HEK293 (cell line): Measurements from ENCODE around the gene SPRN.
"Not testable (repeated sequence)": the region's sequence is repeated elsewhere in the genome, so short reads cannot be mapped to it uniquely, and the experiment has no call there.

Source experiments
- CTCF ChIA-PET: fragments of 350-600 bp; formaldehyde crosslinking; extraction: SDS; loops from one replicate; lab custom pipeline; 2021; ENCODE audit warnings: antibody characterized with exemption; lab: Yijun Ruan, JAX
- POLR2A ChIA-PET: fragments of 300-600 bp; formaldehyde crosslinking; extraction: SDS; loops from one replicate; lab custom pipeline; 2020; ENCODE audit warnings: antibody characterized with exemption, inconsistent platforms; lab: Yijun Ruan, JAX
- H3K27ac ChIP-seq: fragments of 200-500 bp; sonication (Bioruptor generic); 2 replicates; pipeline ENCODE4 v1.5.1; 2014; ENCODE audit warnings: low read depth, low read length, control low read depth, inconsistent platforms; ENCODE audit errors: extremely low read depth
- H3K36me3 ChIP-seq, 2 experiments: fragments of 200-500 bp in 1 of 2; sonication (Bioruptor generic) in 1 of 2; 1 replicate in 1 of 2; 2 replicates in 1 of 2; pipeline ENCODE4 v1.5.1; 2014 to 2017; ENCODE audit warnings: inconsistent platforms in 2 of 2, low read length in 2 of 2; ENCODE audit not compliant: control insufficient read depth in 2 of 2, insufficient read depth in 1 of 2
- H3K4me1 ChIP-seq: fragments of 200-500 bp; sonication (Bioruptor generic); 2 replicates; pipeline ENCODE4 v1.5.1; 2014; ENCODE audit warnings: mild to moderate bottlenecking, low read length, inconsistent platforms; ENCODE audit not compliant: control insufficient read depth, insufficient read depth
- H3K4me3 ChIP-seq: 2 replicates; pipeline ENCODE4 v1.5.1; 2011; ENCODE audit warnings: low read depth, mild to moderate bottlenecking, control low read depth, low read length, moderate library complexity
- H3K9me3 ChIP-seq: fragments of 200-500 bp; sonication (Bioruptor generic); 2 replicates; pipeline ENCODE4 v1.5.1; 2014; ENCODE audit warnings: low read depth, low read length, inconsistent platforms; ENCODE audit not compliant: control insufficient read depth, insufficient read depth
- GFI1B ChIP-seq: fragments of 450-650 bp; formaldehyde crosslinking; IDR thresholded peaks from 2 replicates; pipeline ENCODE4 v1.5.1; 2016; ENCODE audit warnings: missing biosample characterization, missing genetic modification characterization
- GLI4 ChIP-seq: fragments of 450-650 bp; formaldehyde crosslinking; IDR thresholded peaks from 2 replicates; pipeline ENCODE4 v1.5.1; 2016; ENCODE audit warnings: missing biosample characterization, missing genetic modification characterization
- KLF9 ChIP-seq: fragments of 450-650 bp; formaldehyde crosslinking; IDR thresholded peaks from 2 replicates; pipeline ENCODE4 v1.5.1; 2016; ENCODE audit warnings: missing biosample characterization, missing genetic modification characterization, low read depth
- OSR2 ChIP-seq: fragments of 450-650 bp; formaldehyde crosslinking; IDR thresholded peaks from 2 replicates; pipeline ENCODE4 v1.5.1; 2016; ENCODE audit warnings: missing biosample characterization, missing genetic modification characterization
- REPIN1 ChIP-seq: fragments of 450-650 bp; formaldehyde crosslinking; IDR thresholded peaks from 2 replicates; pipeline ENCODE4 v1.5.1; 2017; ENCODE audit warnings: missing biosample characterization, missing genetic modification characterization, low read depth
- SCRT2 ChIP-seq: fragments of 450-650 bp; formaldehyde crosslinking; IDR thresholded peaks from 2 replicates; pipeline ENCODE4 v1.5.1; 2016; ENCODE audit warnings: missing biosample characterization, missing genetic modification characterization
- ZBTB48 ChIP-seq: fragments of 450-650 bp; formaldehyde crosslinking; IDR thresholded peaks from 2 replicates; pipeline ENCODE4 v1.5.1; 2016; ENCODE audit warnings: missing biosample characterization, missing genetic modification characterization
- ZNF132 ChIP-seq: fragments of 450-650 bp; formaldehyde crosslinking; IDR thresholded peaks from 2 replicates; pipeline ENCODE4 v1.5.1; 2017; ENCODE audit warnings: missing biosample characterization, missing genetic modification characterization, borderline replicate concordance
- ZNF174 ChIP-seq: fragments of 450-650 bp; formaldehyde crosslinking; IDR thresholded peaks from 2 replicates; pipeline ENCODE4 v1.5.0; 2017; ENCODE audit warnings: missing biosample characterization, mild to moderate bottlenecking, missing genetic modification characterization
- ZNF266 ChIP-seq: fragments of 450-650 bp; formaldehyde crosslinking; IDR thresholded peaks from 2 replicates; pipeline ENCODE4 v1.5.1; 2016; ENCODE audit warnings: missing biosample characterization, missing genetic modification characterization, low read depth
- ZNF529 ChIP-seq: fragments of 450-650 bp; formaldehyde crosslinking; IDR thresholded peaks from 2 replicates; pipeline ENCODE4 v1.5.1; 2017; ENCODE audit warnings: missing genetic modification characterization, missing biosample characterization; ENCODE audit not compliant: insufficient replicate concordance
- ZNF623 ChIP-seq: fragments of 450-650 bp; formaldehyde crosslinking; IDR thresholded peaks from 2 replicates; pipeline ENCODE4 v1.5.1; 2016; ENCODE audit warnings: missing biosample characterization, missing genetic modification characterization
- ZNF654 ChIP-seq: fragments of 450-650 bp; formaldehyde crosslinking; IDR thresholded peaks from 2 replicates; pipeline ENCODE4 v1.5.1; 2016; ENCODE audit warnings: low read depth, missing biosample characterization, missing genetic modification characterization
- ZNF843 ChIP-seq: fragments of 450-650 bp; formaldehyde crosslinking; IDR thresholded peaks from 2 replicates; pipeline ENCODE4 v1.5.1; 2016; ENCODE audit warnings: missing biosample characterization, missing genetic modification characterization
- ZSCAN16 ChIP-seq: fragments of 450-650 bp; formaldehyde crosslinking; IDR thresholded peaks from 2 replicates; pipeline ENCODE4 v1.5.1; 2016; ENCODE audit warnings: missing biosample characterization, missing genetic modification characterization
- TF ChIP-seq, protein P1 (sequence below): fragments of 450-650 bp; formaldehyde crosslinking; IDR thresholded peaks from 2 replicates; pipeline ENCODE4 v1.5.1; 2016; ENCODE audit warnings: missing biosample characterization, missing genetic modification characterization
- TF ChIP-seq, protein P2 (sequence below): fragments of 450-650 bp; formaldehyde crosslinking; IDR thresholded peaks from 2 replicates; pipeline ENCODE4 v1.5.1; 2016; ENCODE audit warnings: missing biosample characterization, missing genetic modification characterization
- TF ChIP-seq, protein P3 (sequence below): fragments of 450-650 bp; formaldehyde crosslinking; IDR thresholded peaks from 2 replicates; pipeline ENCODE4 v1.5.1; 2016; ENCODE audit warnings: missing biosample characterization, missing genetic modification characterization
- TF ChIP-seq, protein P4 (sequence below): fragments of 450-650 bp; formaldehyde crosslinking; optimal IDR thresholded peaks from 2 replicates; pipeline ENCODE3; 2016; ENCODE audit warnings: missing biosample characterization, mild to moderate bottlenecking, missing genetic modification characterization
- TF ChIP-seq, protein P5 (sequence below): fragments of 450-650 bp; formaldehyde crosslinking; IDR thresholded peaks from 2 replicates; pipeline ENCODE4 v1.5.1; 2016; ENCODE audit warnings: missing biosample characterization, missing genetic modification characterization

The SPRN gene

DNA sequence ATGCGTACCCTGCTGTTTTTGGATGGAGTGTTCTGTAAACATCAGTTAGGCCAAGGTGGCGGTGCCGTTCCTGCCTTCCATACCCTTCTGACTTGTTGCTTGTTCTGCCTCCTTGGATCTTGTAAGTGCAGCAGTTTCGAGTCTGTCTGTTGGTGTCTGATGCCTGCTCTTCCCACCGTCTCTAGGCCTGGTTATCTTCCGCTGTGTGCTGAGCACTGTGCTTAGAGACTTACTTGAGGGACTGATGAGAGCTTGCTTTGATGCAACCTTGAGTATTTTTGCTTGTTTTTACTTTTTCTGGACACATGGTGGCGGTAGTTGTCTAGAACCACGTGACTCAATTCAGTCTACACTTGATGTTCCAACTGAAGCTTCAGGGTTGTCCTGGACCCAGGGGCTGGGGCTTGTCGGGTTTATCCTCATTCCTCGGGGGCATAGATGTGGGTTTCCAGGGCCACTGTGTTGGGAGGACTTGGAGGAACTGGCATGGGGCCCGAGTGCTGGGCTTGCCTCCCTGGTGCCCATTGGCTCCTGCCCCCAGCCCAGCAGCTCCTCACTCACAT, 14.4 kb upstream of the SPRN start (continued):
- TF ChIP-seq ZNF174 (tag by site-specific recombination), result no peak
- TF ChIP-seq KLF9, result no peak
- peak; percentile 64; the same call in 1 of the 2 replicates for TF ChIP-seq SCRT2
- TF ChIP-seq, protein P1, sequence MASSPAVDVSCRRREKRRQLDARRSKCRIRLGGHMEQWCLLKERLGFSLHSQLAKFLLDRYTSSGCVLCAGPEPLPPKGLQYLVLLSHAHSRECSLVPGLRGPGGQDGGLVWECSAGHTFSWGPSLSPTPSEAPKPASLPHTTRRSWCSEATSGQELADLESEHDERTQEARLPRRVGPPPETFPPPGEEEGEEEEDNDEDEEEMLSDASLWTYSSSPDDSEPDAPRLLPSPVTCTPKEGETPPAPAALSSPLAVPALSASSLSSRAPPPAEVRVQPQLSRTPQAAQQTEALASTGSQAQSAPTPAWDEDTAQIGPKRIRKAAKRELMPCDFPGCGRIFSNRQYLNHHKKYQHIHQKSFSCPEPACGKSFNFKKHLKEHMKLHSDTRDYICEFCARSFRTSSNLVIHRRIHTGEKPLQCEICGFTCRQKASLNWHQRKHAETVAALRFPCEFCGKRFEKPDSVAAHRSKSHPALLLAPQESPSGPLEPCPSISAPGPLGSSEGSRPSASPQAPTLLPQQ (tag by site-specific recombination), result no peak
- TF ChIP-seq GFI1B (tag by site-specific recombination), result no peak
- TF ChIP-seq ZBTB48 (tag by site-specific recombination), result no peak
- TF ChIP-seq, protein P2, sequence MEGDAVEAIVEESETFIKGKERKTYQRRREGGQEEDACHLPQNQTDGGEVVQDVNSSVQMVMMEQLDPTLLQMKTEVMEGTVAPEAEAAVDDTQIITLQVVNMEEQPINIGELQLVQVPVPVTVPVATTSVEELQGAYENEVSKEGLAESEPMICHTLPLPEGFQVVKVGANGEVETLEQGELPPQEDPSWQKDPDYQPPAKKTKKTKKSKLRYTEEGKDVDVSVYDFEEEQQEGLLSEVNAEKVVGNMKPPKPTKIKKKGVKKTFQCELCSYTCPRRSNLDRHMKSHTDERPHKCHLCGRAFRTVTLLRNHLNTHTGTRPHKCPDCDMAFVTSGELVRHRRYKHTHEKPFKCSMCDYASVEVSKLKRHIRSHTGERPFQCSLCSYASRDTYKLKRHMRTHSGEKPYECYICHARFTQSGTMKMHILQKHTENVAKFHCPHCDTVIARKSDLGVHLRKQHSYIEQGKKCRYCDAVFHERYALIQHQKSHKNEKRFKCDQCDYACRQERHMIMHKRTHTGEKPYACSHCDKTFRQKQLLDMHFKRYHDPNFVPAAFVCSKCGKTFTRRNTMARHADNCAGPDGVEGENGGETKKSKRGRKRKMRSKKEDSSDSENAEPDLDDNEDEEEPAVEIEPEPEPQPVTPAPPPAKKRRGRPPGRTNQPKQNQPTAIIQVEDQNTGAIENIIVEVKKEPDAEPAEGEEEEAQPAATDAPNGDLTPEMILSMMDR (tag by site-specific recombination), result peak; percentile 33; the same call in 1 of the 2 replicates
- TF ChIP-seq, protein P3, sequence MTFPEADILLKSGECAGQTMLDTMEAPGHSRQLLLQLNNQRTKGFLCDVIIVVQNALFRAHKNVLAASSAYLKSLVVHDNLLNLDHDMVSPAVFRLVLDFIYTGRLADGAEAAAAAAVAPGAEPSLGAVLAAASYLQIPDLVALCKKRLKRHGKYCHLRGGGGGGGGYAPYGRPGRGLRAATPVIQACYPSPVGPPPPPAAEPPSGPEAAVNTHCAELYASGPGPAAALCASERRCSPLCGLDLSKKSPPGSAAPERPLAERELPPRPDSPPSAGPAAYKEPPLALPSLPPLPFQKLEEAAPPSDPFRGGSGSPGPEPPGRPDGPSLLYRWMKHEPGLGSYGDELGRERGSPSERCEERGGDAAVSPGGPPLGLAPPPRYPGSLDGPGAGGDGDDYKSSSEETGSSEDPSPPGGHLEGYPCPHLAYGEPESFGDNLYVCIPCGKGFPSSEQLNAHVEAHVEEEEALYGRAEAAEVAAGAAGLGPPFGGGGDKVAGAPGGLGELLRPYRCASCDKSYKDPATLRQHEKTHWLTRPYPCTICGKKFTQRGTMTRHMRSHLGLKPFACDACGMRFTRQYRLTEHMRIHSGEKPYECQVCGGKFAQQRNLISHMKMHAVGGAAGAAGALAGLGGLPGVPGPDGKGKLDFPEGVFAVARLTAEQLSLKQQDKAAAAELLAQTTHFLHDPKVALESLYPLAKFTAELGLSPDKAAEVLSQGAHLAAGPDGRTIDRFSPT (tag by site-specific recombination), result no peak
- TF ChIP-seq ZSCAN16 (tag by site-specific recombination), result peak; percentile 86
- TF ChIP-seq GLI4 (tag by site-specific recombination), result no peak
- no peak for TF ChIP-seq ZNF266
- no peak for TF ChIP-seq REPIN1
- TF ChIP-seq OSR2 (tag by site-specific recombination), result no peak
- peak; percentile 7; the same call in 1 of the 2 replicates for TF ChIP-seq ZNF654 (tag by site-specific recombination)
- TF ChIP-seq, protein P4, sequence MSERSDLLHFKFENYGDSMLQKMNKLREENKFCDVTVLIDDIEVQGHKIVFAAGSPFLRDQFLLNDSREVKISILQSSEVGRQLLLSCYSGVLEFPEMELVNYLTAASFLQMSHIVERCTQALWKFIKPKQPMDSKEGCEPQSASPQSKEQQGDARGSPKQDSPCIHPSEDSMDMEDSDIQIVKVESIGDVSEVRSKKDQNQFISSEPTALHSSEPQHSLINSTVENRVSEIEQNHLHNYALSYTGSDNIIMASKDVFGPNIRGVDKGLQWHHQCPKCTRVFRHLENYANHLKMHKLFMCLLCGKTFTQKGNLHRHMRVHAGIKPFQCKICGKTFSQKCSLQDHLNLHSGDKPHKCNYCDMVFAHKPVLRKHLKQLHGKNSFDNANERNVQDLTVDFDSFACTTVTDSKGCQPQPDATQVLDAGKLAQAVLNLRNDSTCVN (tag by site-specific recombination), result no peak
- no peak for TF ChIP-seq ZNF529 (tag by site-specific recombination)
- TF ChIP-seq, protein P5, sequence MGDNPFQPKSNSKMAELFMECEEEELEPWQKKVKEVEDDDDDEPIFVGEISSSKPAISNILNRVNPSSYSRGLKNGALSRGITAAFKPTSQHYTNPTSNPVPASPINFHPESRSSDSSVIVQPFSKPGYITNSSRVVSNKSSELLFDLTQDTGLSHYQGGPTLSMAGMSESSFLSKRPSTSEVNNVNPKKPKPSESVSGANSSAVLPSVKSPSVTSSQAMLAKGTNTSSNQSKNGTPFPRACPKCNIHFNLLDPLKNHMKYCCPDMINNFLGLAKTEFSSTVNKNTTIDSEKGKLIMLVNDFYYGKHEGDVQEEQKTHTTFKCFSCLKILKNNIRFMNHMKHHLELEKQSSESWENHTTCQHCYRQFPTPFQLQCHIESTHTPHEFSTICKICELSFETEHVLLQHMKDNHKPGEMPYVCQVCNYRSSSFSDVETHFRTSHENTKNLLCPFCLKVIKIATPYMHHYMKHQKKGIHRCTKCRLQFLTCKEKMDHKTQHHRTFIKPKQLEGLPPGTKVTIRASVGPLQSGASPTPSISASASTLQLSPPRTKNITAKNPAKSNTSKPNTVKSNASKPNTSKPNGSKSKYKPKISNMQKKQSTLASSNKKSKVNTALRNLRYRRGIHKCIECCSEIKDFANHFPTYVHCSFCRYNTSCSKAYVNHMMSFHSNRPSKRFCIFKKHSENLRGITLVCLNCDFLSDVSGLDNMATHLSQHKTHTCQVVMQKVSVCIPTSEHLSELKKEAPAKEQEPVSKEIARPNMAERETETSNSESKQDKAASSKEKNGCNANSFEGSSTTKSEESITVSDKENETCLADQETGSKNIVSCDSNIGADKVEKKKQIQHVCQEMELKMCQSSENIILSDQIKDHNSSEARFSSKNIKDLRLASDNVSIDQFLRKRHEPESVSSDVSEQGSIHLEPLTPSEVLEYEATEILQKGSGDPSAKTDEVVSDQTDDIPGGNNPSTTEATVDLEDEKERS (tag by site-specific recombination), result no peak
- no peak for TF ChIP-seq ZNF623 (tag by site-specific recombination)
- TF ChIP-seq ZNF132 (tag by site-specific recombination), result no peak
- TF ChIP-seq ZNF843 (tag by site-specific recombination), result no peak

DNA sequence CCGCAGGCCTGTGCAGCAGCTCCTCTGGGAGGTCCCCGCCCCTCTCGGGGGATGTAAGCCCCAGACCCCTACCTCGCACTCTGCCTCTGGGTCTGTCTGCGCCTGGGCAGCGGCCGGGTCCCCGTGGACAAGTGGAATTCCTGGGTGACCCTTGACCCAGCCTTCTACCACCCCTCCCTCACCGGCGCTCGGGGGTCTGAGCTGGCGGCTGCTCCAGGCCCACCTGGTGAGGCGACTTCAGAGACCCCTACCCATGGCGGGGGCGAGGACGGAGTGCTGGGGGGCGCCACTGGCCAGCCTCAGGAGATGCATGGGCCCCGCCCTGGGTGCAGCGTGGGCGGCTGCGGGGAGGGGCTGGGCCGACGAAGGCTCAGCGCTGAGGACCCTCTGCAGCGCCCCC, 8.4 kb upstream of the SPRN start:
- H3K36me3 ChIP-seq, H3K9me3 ChIP-seq, CTCF ChIA-PET, H3K4me1 ChIP-seq, H3K4me3 ChIP-seq, H3K27ac ChIP-seq, POLR2A ChIA-PET: not testable (repeated sequence)

DNA sequence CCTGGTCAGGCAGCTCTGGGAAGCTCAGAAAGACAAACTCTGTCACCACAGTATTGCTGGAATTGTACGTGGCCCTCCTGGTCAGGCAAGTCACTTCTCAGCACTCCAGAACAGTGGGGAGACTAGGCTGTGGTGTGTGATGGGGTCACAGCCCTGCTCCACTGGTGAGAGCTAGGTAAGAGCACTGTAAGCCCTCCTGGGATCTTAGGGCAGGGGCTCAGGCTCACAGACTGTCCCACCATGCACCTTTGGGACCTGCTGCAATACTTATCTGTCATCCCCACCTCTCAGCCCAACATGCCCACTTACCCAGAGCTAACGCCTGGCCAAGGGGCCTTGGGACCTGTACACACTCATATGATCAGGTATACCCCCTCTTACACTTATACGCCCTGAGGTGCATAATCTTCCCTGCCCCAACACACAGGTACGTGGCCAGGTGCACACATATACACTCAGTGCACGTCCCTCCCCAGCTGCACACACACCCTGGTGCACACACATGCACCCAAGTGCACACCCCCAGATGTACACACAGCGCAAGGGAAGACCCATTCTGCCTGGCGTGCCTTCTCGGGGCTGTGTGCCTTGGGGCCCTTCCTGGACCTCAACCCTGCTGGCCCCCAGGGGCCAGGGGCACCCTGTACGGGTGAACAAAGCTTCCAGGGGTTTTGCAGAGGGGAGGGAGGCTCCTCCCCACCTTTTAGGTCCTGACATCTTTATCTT, 7.6 kb upstream of the SPRN start:
- H3K27ac ChIP-seq, H3K4me1 ChIP-seq, H3K4me3 ChIP-seq, H3K9me3 ChIP-seq, CTCF ChIA-PET, H3K36me3 ChIP-seq, POLR2A ChIA-PET: not testable (repeated sequence)

DNA sequence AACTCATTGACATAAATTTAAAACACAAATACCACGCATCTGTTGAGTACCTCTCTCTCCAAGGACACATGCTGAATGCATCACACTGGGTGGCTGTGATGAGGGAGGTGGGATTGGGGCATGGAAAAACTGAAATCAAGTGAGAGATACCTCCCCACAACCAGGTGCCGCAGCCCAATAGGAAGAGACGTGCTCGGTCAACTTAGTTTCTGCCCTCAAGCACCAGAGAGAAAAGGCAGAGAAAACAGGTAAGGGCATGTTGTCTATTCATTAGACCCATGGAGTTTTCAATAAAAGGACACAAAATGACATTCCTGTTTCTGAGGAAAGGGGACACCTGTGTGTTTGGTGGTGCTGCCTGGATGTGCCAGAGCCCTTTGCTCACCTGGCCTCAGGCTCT, 5.1 kb upstream of the SPRN start:
- ChIA-PET POLR2A (interaction anchor here (0.9 kb wide), 1 partner anchor 144 kb away, joined by 3 read pairs; no protein-coding TSS in a partner anchor), CTCF (interaction anchor here (0.7 kb wide), 1 partner anchor 31 kb away, joined by 3 read pairs; no protein-coding TSS in a partner anchor)
- not testable (repeated sequence) for H3K4me3 ChIP-seq, H3K27ac ChIP-seq, H3K36me3 ChIP-seq, H3K9me3 ChIP-seq, H3K4me1 ChIP-seq
